HG02938 (cell line): ENCODE measurements around the gene LINGO4.

Source experiments
- ATAC-seq: cut with Tn5 transposase; IDR thresholded peaks from one replicate; pipeline ENCODE4 v1.9.1; 2021; ENCODE audit warnings: mild to moderate bottlenecking, moderate library complexity; ENCODE audit not compliant: unreplicated experiment

Gene LINGO4

DNA sequence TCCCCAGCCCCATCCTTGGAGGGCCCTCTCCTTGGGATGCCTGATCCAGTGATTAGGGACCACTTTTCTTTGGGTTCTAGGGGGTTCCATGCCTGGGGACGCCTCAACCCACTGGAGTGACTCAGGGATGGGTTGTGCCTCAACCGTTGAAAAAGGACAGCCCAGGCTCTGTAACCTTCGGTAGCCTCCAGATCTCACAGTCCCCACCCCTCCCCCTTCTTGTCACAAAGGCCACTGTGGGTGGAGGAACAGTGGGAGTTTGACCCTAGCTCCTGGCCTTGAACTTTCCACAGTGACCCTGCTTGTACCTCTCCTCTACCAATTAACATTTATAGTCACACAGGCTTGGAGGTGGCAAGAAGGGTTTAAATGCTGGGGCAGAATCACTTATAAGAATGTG is 29.0 kb upstream of the LINGO4 start:
- no peak for ATAC-seq

DNA sequence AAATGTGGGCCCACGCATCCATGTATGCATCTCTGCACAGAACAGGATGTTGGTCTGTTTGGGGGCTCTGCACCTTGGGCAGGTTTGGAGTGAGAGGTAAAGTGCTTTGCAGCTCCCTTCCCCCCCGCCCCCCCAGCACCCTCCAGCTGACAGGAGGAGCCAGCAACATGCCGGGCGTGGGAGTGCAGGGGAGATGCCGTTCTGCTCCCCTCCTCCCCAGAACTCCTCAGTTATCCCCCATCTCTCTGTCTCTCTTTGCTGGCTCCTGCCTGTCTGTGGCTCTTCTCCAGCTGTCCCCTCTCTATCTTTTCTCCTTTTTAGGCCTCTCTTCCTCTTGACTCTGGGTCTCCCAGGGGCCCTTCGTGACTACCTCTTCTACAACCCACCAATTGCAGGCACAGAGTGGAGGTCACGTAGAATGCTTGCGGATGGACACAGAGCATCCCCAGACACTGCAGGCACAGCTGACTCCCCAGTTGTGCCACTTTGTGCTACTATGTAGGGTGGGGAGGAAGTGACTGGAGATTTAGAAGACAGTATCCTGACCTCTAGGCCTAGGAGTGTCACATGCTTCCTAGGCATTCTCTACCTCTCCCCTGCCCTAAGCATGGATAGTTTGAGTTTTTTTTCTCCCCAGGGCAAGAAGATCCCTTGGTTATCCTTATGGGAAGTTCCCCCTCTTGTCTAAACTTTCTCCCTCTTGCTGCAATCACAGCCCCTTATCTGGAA is 28.1 kb upstream of the LINGO4 start:
- ATAC-seq = no peak

DNA sequence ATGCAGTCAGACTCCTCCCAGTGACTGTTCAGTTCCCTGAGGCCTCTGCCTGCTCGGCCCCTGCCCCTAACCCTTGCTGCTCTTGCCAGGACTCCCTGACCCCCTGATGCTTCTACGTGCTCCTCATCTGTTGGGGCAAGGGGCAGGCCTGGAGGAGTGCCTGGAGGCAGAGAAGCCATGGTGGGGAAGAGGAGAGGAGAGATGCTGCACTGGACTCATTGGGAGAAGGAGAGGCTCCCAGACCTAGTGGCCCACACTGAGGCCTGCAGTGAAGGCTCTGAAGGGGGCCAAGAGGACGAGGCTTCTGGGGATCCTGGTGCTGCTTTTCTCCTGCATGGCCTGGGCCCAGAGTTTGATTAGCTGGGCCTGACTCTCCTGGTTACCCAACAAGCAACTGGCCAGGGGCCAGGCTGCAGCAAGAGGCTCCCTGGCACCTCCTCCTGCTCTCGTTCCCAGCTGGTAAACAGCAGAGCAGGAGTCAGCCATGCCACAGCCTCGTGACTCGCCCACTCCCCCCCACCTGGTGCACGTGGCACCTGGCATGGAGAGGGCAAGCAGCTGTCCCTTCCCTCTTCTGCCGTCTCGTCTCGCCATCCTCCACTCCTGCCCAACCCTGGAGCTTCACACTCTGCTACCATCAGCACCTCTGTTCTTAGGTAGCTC is 27.2 kb upstream of the LINGO4 start:
- no peak for ATAC-seq

DNA sequence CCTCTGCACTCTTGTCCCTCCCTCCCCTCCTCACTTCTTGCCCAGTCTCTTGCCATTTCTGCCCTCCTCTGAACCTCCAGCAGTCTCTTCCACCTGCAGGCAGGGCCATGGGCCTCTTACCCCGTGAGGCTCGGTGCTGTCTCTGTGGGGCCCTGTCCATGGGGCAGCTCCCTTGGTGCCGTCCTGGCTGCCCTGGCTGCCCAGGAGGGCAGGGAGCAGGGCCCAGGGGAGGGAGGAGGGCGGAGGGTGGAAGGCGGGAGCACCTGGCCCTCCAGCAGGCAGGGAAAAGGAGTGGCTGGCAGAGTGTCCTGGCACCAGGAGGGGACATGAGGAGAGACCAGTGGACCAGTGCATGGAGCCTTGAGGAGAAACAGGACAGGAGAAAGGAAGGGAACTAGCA is 26.4 kb upstream of the LINGO4 start, which contains the start of gene RORC:
Gene RORC, minus strand, starts transcription at position 198 of the 400 bp plus-strand sequence. Its CDS starts 38 bp downstream, at position 160.
- ATAC-seq = no peak

DNA sequence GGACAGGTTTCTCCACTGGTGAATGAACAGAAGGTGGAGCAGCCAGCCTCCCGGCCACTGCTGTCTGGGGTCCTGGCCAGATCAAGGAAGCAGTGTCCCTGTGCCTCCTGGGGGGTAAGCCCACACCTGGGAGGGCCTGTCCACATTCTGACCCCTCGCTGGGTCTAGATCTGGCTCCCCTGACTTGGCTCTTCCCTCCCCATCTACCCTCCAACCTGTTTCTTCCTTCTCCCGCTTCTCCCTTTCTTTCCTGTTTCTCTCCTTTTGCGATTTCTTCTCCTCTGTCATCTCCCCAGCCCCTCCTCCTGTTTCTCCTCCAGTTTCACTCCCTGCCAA is 26.0 kb upstream of the LINGO4 start:
- ATAC-seq = no peak

DNA sequence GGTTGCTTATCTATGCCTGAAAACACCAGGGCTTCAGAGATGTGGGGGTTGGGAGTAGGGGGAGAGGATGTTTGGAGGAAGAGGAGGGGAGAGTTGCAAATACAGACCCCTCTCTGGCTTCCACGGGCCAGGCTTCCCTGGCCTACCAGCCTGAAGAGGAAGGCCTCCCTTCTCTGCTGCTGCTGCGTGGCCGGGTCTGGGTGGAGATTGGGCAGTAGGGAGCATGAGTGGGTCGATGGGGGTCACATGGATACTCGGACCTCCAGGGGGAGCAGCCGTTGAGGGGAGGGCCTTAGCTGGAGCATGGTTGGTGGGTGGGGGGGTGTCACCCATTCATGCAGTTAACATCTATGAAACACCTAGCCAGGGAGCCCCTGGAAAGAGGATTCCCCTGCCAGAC is 24.8 kb upstream of the LINGO4 start:
- no peak for ATAC-seq

DNA sequence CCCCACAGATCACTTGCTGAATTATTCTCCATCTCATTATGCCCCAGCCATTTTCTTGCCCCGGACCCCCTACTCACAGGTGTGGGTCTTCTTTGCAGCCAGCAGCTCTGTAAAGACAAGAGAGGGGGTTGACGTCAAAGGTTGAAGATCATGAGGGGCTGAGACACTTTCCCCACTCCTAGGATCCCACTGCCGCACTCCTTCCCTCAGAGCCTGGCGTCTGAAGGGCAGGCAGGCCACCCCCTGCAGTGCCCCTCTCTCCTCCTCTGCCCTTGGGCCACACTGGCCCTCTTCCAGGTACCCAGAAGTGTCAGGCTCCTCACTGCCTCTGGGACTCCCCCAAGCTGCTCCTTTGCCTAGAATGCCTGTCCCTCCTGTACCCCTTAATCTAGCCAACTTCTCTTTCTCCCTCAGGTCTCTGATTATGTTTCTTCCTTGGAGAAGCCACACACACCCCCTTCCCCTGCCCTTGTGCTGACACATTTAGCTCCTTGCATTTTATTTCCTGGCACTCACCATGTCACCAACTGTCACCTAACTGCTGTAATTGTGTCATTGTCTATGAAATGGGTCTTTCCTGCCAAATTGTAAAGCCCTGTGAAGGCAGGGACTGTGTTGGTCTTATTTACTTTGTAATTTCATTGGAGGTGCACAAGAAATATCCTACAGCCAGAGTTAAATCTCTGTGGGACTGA is 24.3 kb upstream of the LINGO4 start:
- ATAC-seq = no peak

DNA sequence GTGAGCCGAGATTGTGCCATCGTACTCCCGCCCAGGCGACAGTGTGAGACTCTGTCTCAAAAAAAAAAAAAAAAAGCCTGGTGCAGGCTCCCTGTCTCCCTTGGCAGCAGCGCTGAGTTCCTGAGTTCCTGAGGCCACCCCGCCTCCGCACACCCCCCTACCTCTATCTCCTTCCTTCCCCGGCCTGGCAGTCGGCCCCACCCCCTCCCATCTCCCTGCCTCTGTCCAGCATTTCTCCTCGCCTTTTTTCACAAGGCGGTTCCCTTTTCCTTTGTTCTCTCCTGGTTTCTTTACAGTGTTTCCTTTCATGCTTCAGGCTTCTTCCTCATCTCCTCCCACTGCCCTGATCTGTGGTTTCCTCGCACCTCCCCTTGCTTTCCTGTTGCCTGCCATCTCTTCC is 23.7 kb upstream of the LINGO4 start:
- no peak for ATAC-seq

DNA sequence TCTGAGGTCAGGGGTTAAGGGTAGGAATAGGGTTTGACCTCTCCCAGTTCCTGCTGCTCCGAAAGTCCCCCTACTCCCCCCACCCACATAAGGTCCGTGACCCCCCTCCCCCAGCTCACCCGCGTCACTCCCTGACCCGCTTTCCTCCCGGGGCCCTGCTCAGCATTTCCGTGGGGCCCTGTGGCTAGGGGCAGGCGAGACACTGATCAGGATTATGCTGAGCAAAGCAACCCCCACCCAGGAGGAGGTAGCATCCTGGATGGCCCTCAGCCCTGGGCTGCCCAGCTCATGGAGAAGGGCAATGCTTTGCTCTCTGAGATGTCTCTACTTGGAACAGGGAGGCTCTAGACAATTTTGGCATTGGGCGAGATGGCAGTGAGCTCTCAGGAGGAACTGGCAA is 22.6 kb upstream of the LINGO4 start:
- ATAC-seq = no peak

DNA sequence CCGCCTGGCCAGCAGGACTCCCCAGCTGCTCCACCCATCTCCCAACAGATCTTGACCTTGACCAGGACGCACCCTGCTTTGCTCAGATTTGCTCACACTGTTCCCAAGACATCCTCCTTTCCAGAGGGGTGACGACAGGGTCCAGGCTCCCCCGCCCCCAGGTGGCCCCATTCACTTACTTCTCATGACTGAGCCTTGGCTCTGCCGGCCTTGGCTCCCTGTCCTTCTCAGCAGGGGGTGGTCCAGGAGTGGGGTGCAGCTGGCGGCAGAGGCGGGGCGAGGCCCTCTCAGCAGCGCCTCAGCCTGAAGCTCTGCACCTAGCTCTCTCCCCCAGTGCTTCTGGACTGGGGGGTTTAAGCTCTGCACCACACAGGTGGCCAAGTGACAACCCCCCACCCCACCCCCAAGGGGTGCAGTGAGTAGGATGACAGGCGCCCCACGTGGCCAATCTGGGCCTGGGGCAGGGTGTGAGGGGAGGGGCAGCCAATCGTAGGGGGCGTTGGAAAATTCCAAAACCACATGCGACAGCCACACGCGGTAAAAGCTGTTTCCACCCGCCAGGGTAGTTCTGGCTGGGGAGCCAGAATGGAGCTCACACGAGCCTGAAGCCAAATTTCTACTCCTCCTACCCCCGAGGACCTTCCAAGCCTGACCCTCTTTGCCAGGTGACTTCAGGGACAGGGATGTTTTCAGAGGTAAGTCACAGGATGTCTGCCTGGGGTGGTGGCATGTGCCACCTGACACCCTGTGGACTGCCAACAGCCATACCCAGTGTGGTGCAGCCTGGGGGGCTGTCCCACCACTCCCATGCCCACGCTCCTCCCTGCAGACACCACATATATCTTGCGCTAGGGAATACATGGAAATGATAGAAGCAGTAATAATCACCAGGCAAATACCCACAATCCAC is 20.8 kb upstream of the LINGO4 start:
- ATAC-seq = no peak

DNA sequence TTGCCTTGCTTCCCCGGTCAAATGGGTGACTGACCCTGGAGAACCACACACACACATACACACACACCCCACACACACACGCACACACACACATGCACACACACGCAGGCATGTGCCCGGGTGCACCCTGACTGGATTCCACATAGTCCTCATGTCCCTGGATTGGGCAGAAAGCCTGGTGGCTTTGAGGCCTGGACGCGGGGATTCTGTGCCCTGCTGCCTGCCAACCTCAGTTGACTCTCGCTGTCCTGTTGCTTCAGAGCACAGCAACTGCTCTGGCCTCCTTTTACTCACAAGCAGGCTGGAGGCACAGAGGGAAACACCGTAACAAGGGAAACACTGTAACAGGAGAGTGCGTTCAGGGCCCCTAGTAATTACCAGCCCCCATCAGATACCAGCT is 20.0 kb upstream of the LINGO4 start:
- no peak for ATAC-seq

DNA sequence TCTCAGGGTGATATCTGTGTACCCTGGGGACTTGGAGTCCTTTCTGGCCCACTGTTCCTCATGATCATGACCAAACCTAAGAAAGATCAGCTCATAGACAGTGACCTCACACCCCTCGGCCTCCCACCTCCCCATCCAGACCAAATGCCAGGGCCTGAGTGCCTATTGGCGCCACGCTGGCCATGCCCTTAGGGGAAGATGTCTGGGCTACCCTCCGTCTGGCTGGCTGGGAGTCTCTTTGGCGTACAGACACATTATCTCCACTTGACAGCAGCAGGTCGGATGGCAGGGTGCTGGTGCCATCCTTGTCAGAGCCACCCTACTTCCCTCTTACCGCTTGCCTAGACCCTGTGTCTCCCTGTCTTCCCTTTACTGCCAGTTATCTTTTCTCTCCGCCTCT is 18.0 kb upstream of the LINGO4 start:
- no peak for ATAC-seq

DNA sequence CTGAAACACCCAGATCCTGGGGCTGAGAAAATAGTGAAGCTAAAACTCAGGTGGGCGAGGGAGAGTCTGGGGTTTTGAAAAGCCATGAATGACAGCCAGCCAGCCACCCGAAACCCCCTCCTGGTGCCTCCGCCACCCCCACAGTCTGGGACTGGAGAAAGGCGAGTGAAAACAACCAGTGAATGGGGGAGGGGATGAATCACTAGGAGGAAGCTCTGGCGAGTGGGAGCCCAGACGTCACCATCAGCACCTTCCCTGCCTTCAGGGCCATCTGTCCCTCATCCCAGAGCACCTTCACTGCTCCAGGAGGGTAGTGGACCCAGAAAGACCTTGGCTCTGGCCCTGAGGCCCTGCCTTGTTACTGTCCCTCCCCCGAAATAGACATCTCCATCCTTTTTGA is 17.2 kb upstream of the LINGO4 start:
- no peak for ATAC-seq

DNA sequence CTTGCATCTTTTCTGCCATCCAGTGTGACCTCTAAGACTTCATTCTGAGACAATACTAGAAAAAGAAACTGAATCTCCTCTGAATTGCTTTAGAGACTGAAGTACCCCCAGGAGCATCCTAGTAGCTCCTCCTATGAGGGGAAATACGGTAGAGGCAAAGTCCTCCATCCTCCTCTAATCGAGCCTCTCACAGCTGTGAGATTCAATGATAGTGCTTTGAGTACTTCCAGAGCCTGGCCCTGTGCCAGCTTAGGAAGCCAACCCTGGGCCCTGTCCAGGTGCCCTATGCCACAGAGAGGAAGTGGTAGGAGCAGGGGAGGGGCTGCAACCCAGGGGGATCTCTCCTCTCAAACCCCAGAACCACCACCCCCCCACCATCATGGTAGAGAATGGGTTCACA is 15.7 kb upstream of the LINGO4 start:
- ATAC-seq = no peak

DNA sequence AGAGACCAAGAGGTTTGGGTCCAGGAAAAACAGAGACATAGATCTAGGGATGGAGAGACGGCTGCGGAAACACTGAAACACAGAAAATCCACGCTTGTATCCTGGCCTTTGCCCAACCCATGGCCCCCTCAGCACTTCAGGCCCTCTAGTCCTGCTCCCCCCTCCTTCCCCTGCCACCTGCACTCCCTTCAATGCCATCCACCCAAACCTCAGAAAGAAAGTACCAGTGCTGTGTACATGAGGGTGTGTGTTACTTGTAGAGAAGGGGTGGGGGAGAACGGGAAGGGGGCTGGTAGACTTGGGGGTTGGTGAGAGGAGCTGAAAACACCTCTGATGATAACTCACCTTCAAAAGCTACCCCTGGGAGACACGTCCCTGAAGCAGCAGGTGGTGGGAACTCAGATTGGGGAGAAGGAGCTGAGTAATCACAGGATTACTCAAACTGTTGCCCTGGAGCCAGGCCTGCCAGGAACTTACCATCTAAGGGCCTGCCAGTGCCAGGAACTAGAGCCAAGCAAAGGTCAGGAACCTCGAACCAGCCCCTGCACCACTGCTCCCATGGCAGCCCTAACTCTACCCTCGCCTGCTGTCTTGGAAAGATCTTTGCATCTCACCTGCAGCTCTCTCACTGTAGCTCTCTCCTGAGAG is 14.9 kb upstream of the LINGO4 start:
- ATAC-seq = no peak

DNA sequence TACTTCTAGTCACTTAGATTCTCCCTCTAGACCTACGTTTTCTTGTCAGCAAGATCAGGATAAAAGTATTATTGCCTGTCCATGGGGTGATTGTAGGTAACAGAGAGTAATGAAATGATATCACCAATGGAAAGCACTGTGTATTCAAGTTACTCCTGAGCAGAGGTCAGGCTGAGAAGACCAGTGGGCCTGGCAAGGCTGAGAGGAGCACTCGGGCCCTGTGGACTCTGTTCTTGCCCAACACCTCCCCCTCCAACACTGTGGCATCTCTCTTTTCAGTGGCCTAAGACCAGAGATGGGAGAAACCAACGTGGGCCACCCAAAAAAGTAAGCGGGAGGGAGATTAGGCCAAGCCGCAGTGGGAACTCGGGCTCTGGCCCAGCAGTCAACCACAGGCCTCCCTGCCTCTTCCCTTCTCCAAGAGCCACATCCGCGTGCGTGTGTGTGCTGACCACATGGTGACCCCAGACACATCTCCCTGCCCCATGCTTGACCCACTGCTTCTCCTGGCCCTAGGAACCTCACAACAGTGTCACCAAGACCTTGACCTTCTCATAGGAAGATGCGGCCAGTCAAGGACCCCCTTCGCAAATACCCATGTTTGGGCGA is 14.1 kb upstream of the LINGO4 start:
- ATAC-seq = no peak

DNA sequence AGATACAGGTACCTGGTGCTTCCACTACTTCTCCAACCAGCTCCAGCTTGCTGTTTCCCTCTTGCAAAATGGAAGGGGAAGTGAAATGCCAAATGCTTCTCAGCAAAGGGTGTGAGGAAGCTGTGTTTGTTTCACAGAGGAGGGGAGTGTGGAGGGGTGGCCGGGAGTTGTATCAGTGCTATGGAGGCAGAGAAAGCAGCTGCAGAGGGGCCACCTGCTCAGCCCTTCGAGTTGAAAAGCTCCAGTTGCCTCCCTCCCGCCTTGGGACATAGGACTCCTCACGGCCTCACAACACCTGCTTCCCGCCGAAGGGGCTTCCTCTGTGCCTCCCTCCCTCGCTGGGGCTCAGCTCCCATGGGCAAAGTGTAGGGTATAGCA is 12.1 kb upstream of the LINGO4 start:
- ATAC-seq = no peak

DNA sequence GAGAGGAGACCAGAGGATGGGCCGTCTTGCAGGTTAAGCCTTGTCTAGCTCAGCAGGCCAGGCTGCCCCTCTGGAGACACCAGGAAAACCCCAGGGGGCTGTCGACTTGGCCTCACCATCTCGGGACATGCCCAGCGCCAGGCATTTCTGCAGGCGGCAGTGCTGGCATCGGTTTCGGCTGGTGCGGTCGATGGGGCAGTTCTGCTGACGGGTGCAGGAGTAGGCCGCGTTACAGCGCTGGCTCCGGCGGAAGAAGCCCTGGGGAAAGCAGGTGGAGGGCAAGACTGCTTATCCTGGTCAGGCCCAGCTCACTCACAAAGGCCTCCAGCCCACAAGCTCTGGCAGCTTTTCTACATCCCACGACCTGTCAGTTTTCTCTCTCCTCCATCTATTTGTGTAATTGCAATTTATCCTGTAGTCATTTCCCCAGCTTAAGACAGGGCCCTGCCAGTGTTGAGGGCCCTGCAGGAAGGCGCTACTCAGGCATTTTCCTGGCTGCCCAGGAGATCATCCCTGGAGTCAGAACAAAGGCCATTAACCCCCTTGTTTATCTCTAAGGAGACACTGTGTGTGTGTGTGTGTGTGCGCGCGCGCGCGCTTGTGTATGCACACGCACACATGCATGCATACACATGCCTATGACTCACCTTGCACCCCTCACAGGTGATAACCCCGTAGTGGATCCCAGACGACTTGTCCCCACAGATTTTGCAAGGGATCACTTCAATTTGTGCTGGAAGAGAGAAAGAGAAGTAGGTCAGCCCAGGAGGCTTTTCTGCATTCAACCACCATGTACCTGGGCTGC is 11.5 kb upstream of the LINGO4 start:
- ATAC-seq = no peak

DNA sequence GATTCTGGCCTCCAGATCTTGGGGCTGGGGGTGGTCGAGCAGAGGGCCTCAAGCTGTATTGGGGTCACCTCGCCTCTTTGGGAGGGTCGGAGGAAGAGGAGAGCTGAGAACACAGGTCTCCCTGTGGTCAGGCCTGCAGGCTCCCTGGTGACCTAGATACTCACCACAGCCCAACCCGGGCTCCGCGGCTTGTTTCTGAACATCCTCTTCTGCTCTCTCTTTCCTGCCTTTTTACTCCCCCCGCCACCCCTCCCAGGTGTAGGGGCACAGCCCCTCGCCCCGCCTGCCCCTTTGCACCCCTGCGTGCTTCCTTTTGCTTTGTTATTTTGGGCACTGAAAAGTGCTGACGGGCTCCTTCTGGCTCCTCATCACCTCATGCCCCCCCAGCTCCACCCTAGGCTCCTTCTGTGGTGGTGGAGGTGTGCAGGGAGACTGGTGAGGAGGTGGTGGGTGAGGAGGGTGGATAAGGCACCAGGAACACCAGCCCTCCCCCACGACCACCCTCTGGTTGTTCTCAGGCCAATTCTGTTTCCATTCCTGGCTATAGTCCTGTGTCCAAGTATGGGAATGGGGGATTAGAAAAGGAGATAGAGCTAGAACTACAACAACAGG is 10.6 kb upstream of the LINGO4 start:
- no peak for ATAC-seq
